ENCODE data around the gene HIBADH. TPM values are rescaled to one million over a fixed set of nuclear protein-coding genes. Genes with fewer than 3 reads are reported as not detected.

The HIBADH gene
- total and polyA plus RNA-seq, 10 of the 15 experiments (the other 5 are each of a cell fraction or from before 2014, with no cell fraction given) = 8.7 to 36.1 (median 18.6) TPM

DNA sequence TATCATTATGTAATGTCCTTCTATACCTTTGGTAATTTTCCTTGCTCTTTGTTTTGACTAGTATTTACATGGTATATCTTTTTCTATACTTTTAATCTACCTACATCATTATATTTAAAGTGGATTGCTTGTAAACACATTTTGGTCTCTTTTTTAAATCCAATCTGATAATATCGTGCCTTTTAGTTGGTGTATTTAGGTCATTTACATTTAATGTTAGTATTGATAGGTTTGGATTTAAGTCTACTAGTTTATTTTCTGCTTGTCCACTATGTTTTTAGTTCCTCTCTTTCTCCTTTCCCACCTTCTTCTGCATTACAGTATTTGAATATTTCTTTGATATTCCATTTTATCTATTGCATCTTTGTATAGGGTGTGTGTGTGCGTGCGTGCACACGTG is 95.4 kb downstream of the HIBADH start:
- Histone ChIP-seq H2AFZ (ENCODE audit: control insufficient read depth, low read depth, low read length) (no peak overlapping the region), H3K27me3 (replicated peaks in 1 of 2; ENCODE audit: control insufficient read depth in 2 of 2, insufficient read depth in 2 of 2, low read length in 1 of 2) (no peaks in the 10 kb centered on the region), H3K36me3 (ENCODE audit: control insufficient read depth in 2 of 2, insufficient read depth in 2 of 2, low read length in 1 of 2) (no peaks in the 10 kb centered on the region), H4K20me1 (ENCODE audit: control insufficient read depth, insufficient read depth) (no peaks in the 10 kb centered on the region), H3K4me2 (ENCODE audit: control insufficient read depth, insufficient read depth) (no peak overlapping the region), H3K27ac (ENCODE audit: control insufficient read depth, insufficient read depth) (no peak overlapping the region), H3K79me2 (ENCODE audit: control insufficient read depth, insufficient read depth, low read length) (no peaks in the 10 kb centered on the region), H3K9me3 (replicated peaks; ENCODE audit: control insufficient read depth, insufficient read depth, low read length) (no peaks in the 10 kb centered on the region), H3K4me1 (ENCODE audit: control insufficient read depth, insufficient read depth, low read length) (no peaks in the 10 kb centered on the region), H3K4me3 (no peak overlapping the region), H3K9ac (ENCODE audit: control insufficient read depth, insufficient read depth, low read length) (no peak overlapping the region)
- ATAC-seq = no peak
- ChIA-PET POLR2A (no interaction called here), RAD21 (ENCODE audit: unreplicated experiment) (no interaction called here), SMC1A (ENCODE audit: uncharacterized antibody, unreplicated experiment) (no interaction called here), CTCF (no interaction called here)
- intact Hi-C loops (cut with micrococcal nuclease; ENCODE audit: unreplicated experiment) (no loop called here), in situ Hi-C loops (cut with MboI) (no loop called here)
- 100% methylated on average over 4 of the region's 4 CpGs for WGBS (ENCODE audit: insufficient coverage, insufficient replicate concordance, low lambda C conversion rate, missing lambda C conversion rate)
- TF ChIP-seq NFYA (IDR thresholded peaks at IDR 0.05; ENCODE audit: borderline replicate concordance, low read depth, low read length) (no peak), ZNF274 (IDR thresholded peaks at IDR 0.05; ENCODE audit: insufficient read depth, insufficient read length) (no peak)
- BruUV-seq (replicated peaks) = no TSS peak
- FAIRE-seq = no peak
- no peak for DNase-seq (ENCODE audit: low read depth, low spot score)

GRCh38 chr7:27564881-27565482 is 97.7 kb downstream of the HIBADH start:
- Histone ChIP-seq H3K79me2 (ENCODE audit: control insufficient read depth, insufficient read depth, low read length) (no peaks in the 10 kb centered on the region), H3K27me3 (replicated peaks in 1 of 2; ENCODE audit: control insufficient read depth in 2 of 2, insufficient read depth in 2 of 2, low read length in 1 of 2) (no peaks in the 10 kb centered on the region), H3K27ac (ENCODE audit: control insufficient read depth, insufficient read depth) (no peak overlapping the region), H3K4me1 (ENCODE audit: control insufficient read depth, insufficient read depth, low read length) (no peaks in the 10 kb centered on the region), H4K20me1 (ENCODE audit: control insufficient read depth, insufficient read depth) (no peaks in the 10 kb centered on the region), H3K4me2 (ENCODE audit: control insufficient read depth, insufficient read depth) (no peak overlapping the region), H2AFZ (ENCODE audit: control insufficient read depth, low read depth, low read length) (no peak overlapping the region), H3K36me3 (ENCODE audit: control insufficient read depth in 2 of 2, insufficient read depth in 2 of 2, low read length in 1 of 2) (no peaks in the 10 kb centered on the region), H3K4me3 (no peak overlapping the region), H3K9ac (ENCODE audit: control insufficient read depth, insufficient read depth, low read length) (no peak overlapping the region), H3K9me3 (replicated peaks; ENCODE audit: control insufficient read depth, insufficient read depth, low read length) (no peaks in the 10 kb centered on the region)
- ChIA-PET POLR2A (interaction anchor here (0.5 kb wide), 1 partner anchor 243 kb away, joined by 4 read pairs; no protein-coding TSS in a partner anchor), CTCF (no interaction called here), RAD21 (ENCODE audit: unreplicated experiment) (no interaction called here), SMC1A (ENCODE audit: uncharacterized antibody, unreplicated experiment) (interaction anchor here (1.0 kb wide), 1 partner anchor 22 kb away, joined by 3 read pairs; no protein-coding TSS in a partner anchor)
- intact Hi-C loops (cut with micrococcal nuclease; ENCODE audit: unreplicated experiment) (no loop called here), in situ Hi-C loops (cut with MboI) (no loop called here)
- BruUV-seq (replicated peaks) = no TSS peak
- FAIRE-seq (no peak), DNase-seq (ENCODE audit: low read depth, low spot score) (no peak), ATAC-seq (no peak)
- 41% methylated on average over 4 of the region's 4 CpGs for WGBS (ENCODE audit: insufficient coverage, insufficient replicate concordance, low lambda C conversion rate, missing lambda C conversion rate)
- no peak for TF ChIP-seq RAD51 (IDR thresholded peaks at IDR 0.05)
- TF ChIP-seq IKZF1 (conservative IDR thresholded peaks at IDR 0.05) = no peak
- no peak for TF ChIP-seq ASH2L (IDR thresholded peaks at IDR 0.05; ENCODE audit: borderline replicate concordance, low read depth)
- TF ChIP-seq MXI1 (IDR thresholded peaks at IDR 0.05; ENCODE audit: low read depth, low read length) = no peak
- TF ChIP-seq, protein P1, sequence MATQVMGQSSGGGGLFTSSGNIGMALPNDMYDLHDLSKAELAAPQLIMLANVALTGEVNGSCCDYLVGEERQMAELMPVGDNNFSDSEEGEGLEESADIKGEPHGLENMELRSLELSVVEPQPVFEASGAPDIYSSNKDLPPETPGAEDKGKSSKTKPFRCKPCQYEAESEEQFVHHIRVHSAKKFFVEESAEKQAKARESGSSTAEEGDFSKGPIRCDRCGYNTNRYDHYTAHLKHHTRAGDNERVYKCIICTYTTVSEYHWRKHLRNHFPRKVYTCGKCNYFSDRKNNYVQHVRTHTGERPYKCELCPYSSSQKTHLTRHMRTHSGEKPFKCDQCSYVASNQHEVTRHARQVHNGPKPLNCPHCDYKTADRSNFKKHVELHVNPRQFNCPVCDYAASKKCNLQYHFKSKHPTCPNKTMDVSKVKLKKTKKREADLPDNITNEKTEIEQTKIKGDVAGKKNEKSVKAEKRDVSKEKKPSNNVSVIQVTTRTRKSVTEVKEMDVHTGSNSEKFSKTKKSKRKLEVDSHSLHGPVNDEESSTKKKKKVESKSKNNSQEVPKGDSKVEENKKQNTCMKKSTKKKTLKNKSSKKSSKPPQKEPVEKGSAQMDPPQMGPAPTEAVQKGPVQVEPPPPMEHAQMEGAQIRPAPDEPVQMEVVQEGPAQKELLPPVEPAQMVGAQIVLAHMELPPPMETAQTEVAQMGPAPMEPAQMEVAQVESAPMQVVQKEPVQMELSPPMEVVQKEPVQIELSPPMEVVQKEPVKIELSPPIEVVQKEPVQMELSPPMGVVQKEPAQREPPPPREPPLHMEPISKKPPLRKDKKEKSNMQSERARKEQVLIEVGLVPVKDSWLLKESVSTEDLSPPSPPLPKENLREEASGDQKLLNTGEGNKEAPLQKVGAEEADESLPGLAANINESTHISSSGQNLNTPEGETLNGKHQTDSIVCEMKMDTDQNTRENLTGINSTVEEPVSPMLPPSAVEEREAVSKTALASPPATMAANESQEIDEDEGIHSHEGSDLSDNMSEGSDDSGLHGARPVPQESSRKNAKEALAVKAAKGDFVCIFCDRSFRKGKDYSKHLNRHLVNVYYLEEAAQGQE (IDR thresholded peaks at IDR 0.05; ENCODE audit: low read depth, low read length) = no peak
- TF ChIP-seq, protein P2, sequence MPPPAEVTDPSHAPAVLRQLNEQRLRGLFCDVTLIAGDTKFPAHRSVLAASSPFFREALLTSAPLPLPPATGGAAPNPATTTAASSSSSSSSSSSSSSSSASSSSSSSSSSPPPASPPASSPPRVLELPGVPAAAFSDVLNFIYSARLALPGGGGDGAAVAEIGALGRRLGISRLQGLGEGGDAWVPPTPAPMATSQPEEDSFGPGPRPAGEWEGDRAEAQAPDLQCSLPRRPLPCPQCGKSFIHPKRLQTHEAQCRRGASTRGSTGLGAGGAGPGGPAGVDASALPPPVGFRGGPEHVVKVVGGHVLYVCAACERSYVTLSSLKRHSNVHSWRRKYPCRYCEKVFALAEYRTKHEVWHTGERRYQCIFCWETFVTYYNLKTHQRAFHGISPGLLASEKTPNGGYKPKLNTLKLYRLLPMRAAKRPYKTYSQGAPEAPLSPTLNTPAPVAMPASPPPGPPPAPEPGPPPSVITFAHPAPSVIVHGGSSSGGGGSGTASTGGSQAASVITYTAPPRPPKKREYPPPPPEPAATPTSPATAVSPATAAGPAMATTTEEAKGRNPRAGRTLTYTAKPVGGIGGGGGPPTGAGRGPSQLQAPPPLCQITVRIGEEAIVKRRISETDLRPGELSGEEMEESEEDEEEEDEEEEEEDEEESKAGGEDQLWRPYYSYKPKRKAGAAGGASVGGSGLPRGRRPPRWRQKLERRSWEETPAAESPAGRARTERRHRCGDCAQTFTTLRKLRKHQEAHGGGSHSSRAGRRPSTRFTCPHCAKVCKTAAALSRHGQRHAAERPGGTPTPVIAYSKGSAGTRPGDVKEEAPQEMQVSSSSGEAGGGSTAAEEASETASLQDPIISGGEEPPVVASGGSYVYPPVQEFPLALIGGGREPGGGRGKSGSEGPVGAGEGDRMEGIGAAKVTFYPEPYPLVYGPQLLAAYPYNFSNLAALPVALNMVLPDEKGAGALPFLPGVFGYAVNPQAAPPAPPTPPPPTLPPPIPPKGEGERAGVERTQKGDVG (CRISPR knock-in tag; IDR thresholded peaks at IDR 0.05) = no peak
- TF ChIP-seq CEBPB (IDR thresholded peaks at IDR 0.05; ENCODE audit: borderline replicate concordance in 1 of 2, low read depth in 2 of 2, low read length in 2 of 2) = no peak
- no peak for TF ChIP-seq FOXM1 (IDR thresholded peaks at IDR 0.05; ENCODE audit: low read depth, low read length)
